H9 (cell line): ENCODE results near the gene CTU2. TPM values are rescaled to one million over a fixed set of nuclear protein-coding genes. Genes with fewer than 3 reads are reported as not detected.

Source experiments
- DNase-seq: peaks from one replicate; pipeline ENCODE4 v3.0.0-alpha.2; 2017
- H2AFZ ChIP-seq: one replicate; pipeline ENCODE4 v1.6.1; 2013; ENCODE audit warnings: mild to moderate bottlenecking, low read length, control low read depth, moderate library complexity
- H2AK5ac ChIP-seq: 2 replicates; pipeline ENCODE4 v1.6.1; 2013; ENCODE audit warnings: low read length, control low read depth, mixed read lengths; ENCODE audit not compliant: insufficient read length
- H2BK120ac ChIP-seq: one replicate; pipeline ENCODE4 v1.6.1; 2013; ENCODE audit warnings: low read depth, mild to moderate bottlenecking, low read length, control low read depth, inconsistent platforms; ENCODE audit not compliant: poor library complexity, severe bottlenecking
- H2BK12ac ChIP-seq: 2 replicates; pipeline ENCODE4 v1.6.1; 2013; ENCODE audit warnings: low read length, control low read depth, mixed read lengths, low read depth; ENCODE audit not compliant: insufficient read length
- H2BK15ac ChIP-seq: 2 replicates; pipeline ENCODE4 v1.6.1; 2013; ENCODE audit warnings: low read depth, low read length, control low read depth
- H2BK20ac ChIP-seq: one replicate; pipeline ENCODE4 v1.6.1; 2013; ENCODE audit warnings: low read depth, mild to moderate bottlenecking, low read length, control low read depth, inconsistent platforms; ENCODE audit not compliant: poor library complexity, severe bottlenecking
- H2BK5ac ChIP-seq: 2 replicates; pipeline ENCODE4 v1.6.1; 2013; ENCODE audit warnings: low read length, control low read depth, mixed read lengths; ENCODE audit not compliant: insufficient read length
- H3K14ac ChIP-seq: 2 replicates; pipeline ENCODE4 v1.6.1; 2013; ENCODE audit warnings: low read length, control low read depth; ENCODE audit not compliant: insufficient read depth
- H3K18ac ChIP-seq: 2 replicates; pipeline ENCODE4 v1.6.1; 2013; ENCODE audit warnings: low read depth, mild to moderate bottlenecking, mixed read lengths, low read length, control low read depth; ENCODE audit not compliant: insufficient read length
- H3K23ac ChIP-seq: 2 replicates; pipeline ENCODE4 v1.6.1; 2013; ENCODE audit warnings: low read length, control low read depth, mixed read lengths, low read depth; ENCODE audit not compliant: insufficient read length
- H3K23me2 ChIP-seq: 2 replicates; pipeline ENCODE4 v1.6.1; 2013; ENCODE audit warnings: low read depth, mild to moderate bottlenecking, mixed read lengths, low read length, control low read depth; ENCODE audit not compliant: insufficient read length, poor library complexity, severe bottlenecking
- H3K27ac ChIP-seq: 2 replicates; pipeline ENCODE4 v1.5.1; 2013; ENCODE audit warnings: low read length, control low read depth, mixed read lengths, low read depth; ENCODE audit not compliant: insufficient read length
- H3K27me3 ChIP-seq: 2 replicates; pipeline ENCODE4 v1.6.1; 2013; ENCODE audit warnings: low read length, control low read depth, inconsistent platforms; ENCODE audit not compliant: insufficient read depth
- H3K4ac ChIP-seq: 2 replicates; pipeline ENCODE4 v1.6.1; 2013; ENCODE audit warnings: low read depth, mild to moderate bottlenecking, control low read depth, inconsistent platforms, low read length, moderate library complexity
- H3K4me1 ChIP-seq: 2 replicates; pipeline ENCODE4 v1.6.1; 2013; ENCODE audit warnings: low read length, control low read depth, inconsistent platforms; ENCODE audit not compliant: insufficient read depth
- H3K4me2 ChIP-seq: 2 replicates; pipeline ENCODE4 v1.6.1; 2013; ENCODE audit warnings: low read length, control low read depth, mixed read lengths; ENCODE audit not compliant: insufficient read length, insufficient read depth
- H3K56ac ChIP-seq: 2 replicates; pipeline ENCODE4 v1.6.1; 2013; ENCODE audit warnings: low read depth, mild to moderate bottlenecking, mixed read lengths, low read length, control low read depth; ENCODE audit not compliant: insufficient read length
- H3K79me1 ChIP-seq: 2 replicates; pipeline ENCODE4 v1.6.1; 2013; ENCODE audit warnings: low read depth, mild to moderate bottlenecking, moderate library complexity, low read length, control low read depth, inconsistent platforms; ENCODE audit not compliant: insufficient read depth, poor library complexity, severe bottlenecking
- H3K79me2 ChIP-seq: 2 replicates; pipeline ENCODE4 v1.6.1; 2013; ENCODE audit warnings: low read length, control low read depth, inconsistent platforms; ENCODE audit not compliant: insufficient read depth
- H3K9ac ChIP-seq: 2 replicates; pipeline ENCODE4 v1.6.1; 2013; ENCODE audit warnings: low read length, control low read depth, mixed read lengths; ENCODE audit not compliant: insufficient read length; ENCODE audit errors: extremely low read depth
- H3K9me3 ChIP-seq: one replicate; pipeline ENCODE4 v1.6.1; 2013; ENCODE audit warnings: low read depth, low read length, inconsistent platforms; ENCODE audit not compliant: control insufficient read depth
- H3T11ph ChIP-seq: one replicate; pipeline ENCODE4 v1.6.1; 2013; ENCODE audit warnings: mild to moderate bottlenecking, low read length, control low read depth, inconsistent platforms
- H4K20me1 ChIP-seq: one replicate; pipeline ENCODE4 v1.6.1; 2013; ENCODE audit not compliant: control insufficient read depth, insufficient read length, insufficient read depth
- H4K5ac ChIP-seq: 2 replicates; pipeline ENCODE4 v1.6.1; 2013; ENCODE audit warnings: low read depth, mild to moderate bottlenecking, mixed read lengths, low read length, control low read depth; ENCODE audit not compliant: insufficient read length
- H4K8ac ChIP-seq: replicated peaks from 2 replicates; pipeline ENCODE4 v1.6.1; 2013; ENCODE audit warnings: low read length, control low read depth, mixed read lengths, low read depth; ENCODE audit not compliant: insufficient read length
- H4K91ac ChIP-seq: 2 replicates; pipeline ENCODE4 v1.6.1; 2013; ENCODE audit warnings: low read depth, mild to moderate bottlenecking, moderate library complexity, mixed read lengths, low read length, control low read depth; ENCODE audit not compliant: insufficient read length
- H3K27ac Mint-ChIP-seq, 3 experiments: 2 replicates in 2 of 3; 3 replicates in 1 of 3; pipeline ENCODE4 v1.8.0; 2020 to 2021; ENCODE audit warnings: mixed read lengths in 3 of 3, mild to moderate bottlenecking in 1 of 3, moderate library complexity in 1 of 3
- H3K27me3 Mint-ChIP-seq: 2 replicates; pipeline ENCODE4 v1.8.0; 2021; ENCODE audit warnings: low read depth, mild to moderate bottlenecking, moderate library complexity, mixed read lengths
- H3K36me3 Mint-ChIP-seq, 3 experiments: 2 replicates in 2 of 3; 3 replicates in 1 of 3; pipeline ENCODE4 v1.8.0; 2020 to 2021; ENCODE audit warnings: low read depth in 3 of 3, mixed read lengths in 3 of 3; ENCODE audit not compliant: insufficient read depth in 1 of 3
- H3K4me1 Mint-ChIP-seq, 2 experiments: 2 replicates each; pipeline ENCODE4 v1.8.0; 2020; ENCODE audit warnings: mixed read lengths in 2 of 2
- H3K4me3 Mint-ChIP-seq, 2 experiments: 2 replicates in 1 of 2; 3 replicates in 1 of 2; pipeline ENCODE4 v1.8.0; 2020 to 2021; ENCODE audit warnings: mild to moderate bottlenecking in 2 of 2, mixed read lengths in 2 of 2, moderate library complexity in 1 of 2
- H3K9me3 Mint-ChIP-seq, 2 experiments: 2 replicates in 1 of 2; 3 replicates in 1 of 2; pipeline ENCODE4 v1.8.0; 2020; ENCODE audit warnings: mild to moderate bottlenecking in 2 of 2, mixed read lengths in 2 of 2, moderate library complexity in 1 of 2
- CTCF ChIP-seq: fragments of 200-600 bp; sonication (generic); conservative IDR thresholded peaks from 3 replicates; pipeline ENCODE4 v1.8.0; 2021; ENCODE audit warnings: antibody characterized with exemption, mild to moderate bottlenecking
- WGBS: extraction: QIAGEN DNeasy Blood & Tissue Kit; methylation state at CpG from one replicate; pipeline ENCODE4 v1.1.7; 2013; ENCODE audit warnings: missing lambda C conversion rate, low lambda C conversion rate, mixed read lengths; ENCODE audit not compliant: insufficient read length; ENCODE audit errors: extremely low coverage; 5-methylcytosine and 5-hydroxymethylcytosine counted together
- total RNA-seq: library from RNA; stranded (reverse); gene quantifications from 2 replicates; pipeline ENCODE4 v1.2.1, GENCODE V29; 2021

CTU2 gene
- total RNA-seq, 1 experiment from 2014 or later: 32.8 TPM

- no peaks in the 10 kb centered on the region for H3K4me1 Mint-ChIP-seq
- no peaks in the 10 kb centered on the region for H3K9me3 ChIP-seq
- H2AK5ac ChIP-seq: no peak overlapping the region
- H3K56ac ChIP-seq: no peak overlapping the region
- no peak overlapping the region for H3K23ac ChIP-seq
- no CpG with 5 or more reads among the region's 14 CpGs for WGBS
- no peak overlapping the region for H3T11ph ChIP-seq
- H3K4me1 ChIP-seq: no peaks in the 10 kb centered on the region
- no peak for DNase-seq
- no peaks in the 10 kb centered on the region for H4K20me1 ChIP-seq
- H2BK20ac ChIP-seq: no peak overlapping the region
- H4K91ac ChIP-seq: no peak overlapping the region
- no peak overlapping the region for H2BK12ac ChIP-seq
- TF ChIP-seq CTCF: no peak
- H3K27me3 ChIP-seq: no peaks in the 10 kb centered on the region
- H3K23me2 ChIP-seq: peaks cover 3% of the 10 kb centered on the region
- no peak overlapping the region for H3K4me3 Mint-ChIP-seq
- no peaks in the 10 kb centered on the region for H3K27me3 Mint-ChIP-seq
- no peak overlapping the region for H4K5ac ChIP-seq
- H3K4me2 ChIP-seq: no peak overlapping the region
- no peak overlapping the region for H2BK5ac ChIP-seq
- no peak overlapping the region for H2BK15ac ChIP-seq
- peaks cover 0 to 15% (median 14%) of the 10 kb centered on the region in 3 experiments; a peak in 4 of 7 replicates for H3K36me3 Mint-ChIP-seq
- H3K9ac ChIP-seq: no peak overlapping the region
- peak overlapping the region in 1 of 3 experiments; percentile 27; a peak in 1 of 7 replicates for H3K27ac Mint-ChIP-seq
- H3K79me2 ChIP-seq: no peaks in the 10 kb centered on the region
- no peaks in the 10 kb centered on the region for H3K79me1 ChIP-seq
- no peaks in the 10 kb centered on the region for H3K9me3 Mint-ChIP-seq
- H2AFZ ChIP-seq: no peak overlapping the region
- no peak overlapping the region for H3K14ac ChIP-seq
- H2BK120ac ChIP-seq: no peak overlapping the region
- H3K18ac ChIP-seq: no peak overlapping the region
- H3K4ac ChIP-seq: no peak overlapping the region
- H4K8ac ChIP-seq: no peak overlapping the region
- no peak overlapping the region for H3K27ac ChIP-seq
These were observed 9.9 kb upstream of the CTU2 start for GRCh38 chr16:88696441-88696840.
